ENCODE measurements around the gene FAM43A.
A peak's percentile ranks its signal among the peaks of the same experiment; 100 is the strongest.

Gene FAM43A

DNA sequence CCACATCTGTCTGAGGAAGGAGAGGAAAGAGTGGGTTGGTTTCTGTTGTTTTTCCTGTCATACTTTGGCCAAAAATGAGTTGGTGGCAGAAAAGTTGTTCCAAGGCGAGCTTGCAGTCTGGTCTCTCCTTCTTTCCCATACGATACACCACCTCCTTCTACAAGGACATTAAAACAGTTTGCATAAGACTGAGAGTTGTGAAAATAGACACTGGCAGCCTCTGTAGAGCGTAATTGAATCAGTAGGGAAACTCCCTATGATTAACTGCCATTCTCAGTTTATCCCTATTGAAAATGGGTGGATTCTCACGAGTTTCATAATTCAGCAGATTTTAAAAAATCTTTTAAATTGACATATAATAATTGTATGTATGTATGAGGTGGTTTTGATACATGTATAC, 10.0 kb upstream of the FAM43A start:
- peak; percentile 65 for DNase-seq

DNA sequence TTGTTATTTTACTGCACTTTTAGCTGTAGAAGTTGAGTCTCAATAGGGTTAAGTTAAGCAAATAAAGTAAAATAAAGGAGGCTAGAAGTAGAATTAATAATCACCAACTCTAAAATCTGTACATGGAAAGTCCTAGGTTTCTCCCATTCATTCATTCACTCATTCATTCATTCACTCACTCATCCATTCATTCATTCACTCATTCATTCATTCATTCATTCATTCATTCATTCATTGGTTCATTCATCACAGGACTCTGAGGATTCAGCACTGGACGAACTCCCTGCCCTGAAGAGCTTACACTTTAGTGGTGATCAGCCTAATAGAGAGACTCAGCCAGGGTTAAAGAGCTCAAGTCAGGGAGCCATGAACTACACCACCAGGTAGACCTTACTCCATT, 9.2 kb upstream of the FAM43A start:
- DNase-seq, result no peak

DNA sequence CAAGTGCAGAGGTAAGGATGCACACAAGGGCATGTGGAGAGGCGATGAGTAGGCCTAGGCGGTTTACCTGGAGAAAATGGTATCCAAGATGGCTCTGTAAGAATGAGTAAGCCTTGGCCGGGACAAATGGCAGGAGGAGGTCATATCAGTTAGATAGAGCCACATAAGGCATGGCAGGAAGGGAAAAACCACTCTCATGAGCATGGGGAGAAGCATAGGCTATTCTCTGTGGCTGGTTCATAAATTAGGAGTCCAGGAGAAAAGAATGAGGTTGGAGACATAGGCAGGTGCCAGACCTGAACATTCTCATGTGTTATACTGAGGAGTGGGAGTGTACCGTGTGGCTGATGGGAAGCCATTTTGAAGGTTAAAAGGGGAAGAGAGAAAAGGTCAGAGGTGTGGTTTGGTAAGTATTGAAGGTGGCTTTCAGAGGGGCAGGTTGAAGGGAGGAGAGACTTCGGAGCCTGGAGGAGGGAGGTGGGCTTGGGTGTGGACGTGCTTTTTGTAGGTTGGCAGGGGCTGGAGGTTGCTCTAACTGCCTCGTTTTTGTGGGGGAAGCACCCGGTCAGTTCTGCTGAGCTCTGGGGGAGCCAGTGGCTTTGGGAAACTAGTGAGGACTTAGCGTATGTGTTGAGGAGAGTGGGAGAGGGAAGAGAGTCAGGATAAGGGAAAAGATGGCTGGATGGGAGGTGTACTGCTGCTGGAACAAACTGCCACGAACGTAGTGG, 4.6 kb upstream of the FAM43A start:
- no peak for DNase-seq

DNA sequence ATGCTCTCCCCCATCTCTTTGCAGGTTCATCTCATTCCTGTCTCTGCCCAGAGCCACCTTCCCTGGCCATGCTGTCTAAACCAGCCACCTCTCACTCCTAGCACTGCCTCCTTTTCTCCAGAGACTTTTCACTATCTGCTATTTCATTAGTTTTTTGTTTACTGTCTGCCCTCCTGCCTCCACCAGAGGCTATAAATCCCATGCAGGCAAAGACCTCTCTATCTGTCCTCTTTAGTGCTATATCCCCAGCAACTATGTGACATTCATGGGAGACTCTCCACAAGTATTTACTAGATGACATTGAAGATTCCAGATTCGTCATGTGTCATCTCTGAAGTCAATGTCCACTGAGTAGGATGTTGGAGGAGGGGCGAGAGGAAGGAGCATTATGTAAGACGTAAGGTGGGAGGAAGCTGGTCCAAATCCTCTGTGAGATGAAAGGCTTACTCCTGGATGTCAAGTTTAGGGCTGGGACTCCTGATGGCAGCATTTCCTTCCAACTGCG, 3.4 kb upstream of the FAM43A start:
- DNase-seq, result no peak

DNA sequence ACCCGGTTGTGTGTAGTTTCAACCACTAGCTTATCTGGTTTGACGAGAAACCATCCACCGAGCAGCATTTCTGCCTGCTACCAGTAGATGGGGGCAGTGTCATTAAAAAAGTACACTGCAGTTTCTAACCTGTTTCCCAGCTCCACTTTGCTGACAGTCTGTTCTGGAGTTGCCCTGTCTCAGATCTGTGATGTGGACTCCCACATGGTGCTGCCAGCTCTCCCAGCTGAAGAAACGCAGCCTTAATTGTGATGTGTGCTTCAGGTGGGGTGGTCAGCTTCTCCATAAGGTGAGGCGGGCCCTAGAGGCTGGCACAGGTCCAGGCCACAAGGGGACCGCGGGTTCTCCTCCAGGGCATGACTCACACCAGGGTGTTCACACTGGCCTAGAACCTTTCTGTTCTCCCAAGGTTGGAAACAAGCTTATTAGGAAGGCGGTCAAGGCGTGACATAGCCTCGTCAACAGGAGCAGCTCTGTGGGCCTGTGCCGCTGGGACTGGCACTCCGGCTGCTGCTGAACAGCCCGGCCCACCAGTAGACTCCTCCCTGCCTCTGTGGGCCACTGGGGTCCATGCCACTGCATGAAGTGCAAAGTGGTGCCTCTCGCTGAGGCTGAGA, 2.9 kb upstream of the FAM43A start:
- peak; percentile 63 for DNase-seq

DNA sequence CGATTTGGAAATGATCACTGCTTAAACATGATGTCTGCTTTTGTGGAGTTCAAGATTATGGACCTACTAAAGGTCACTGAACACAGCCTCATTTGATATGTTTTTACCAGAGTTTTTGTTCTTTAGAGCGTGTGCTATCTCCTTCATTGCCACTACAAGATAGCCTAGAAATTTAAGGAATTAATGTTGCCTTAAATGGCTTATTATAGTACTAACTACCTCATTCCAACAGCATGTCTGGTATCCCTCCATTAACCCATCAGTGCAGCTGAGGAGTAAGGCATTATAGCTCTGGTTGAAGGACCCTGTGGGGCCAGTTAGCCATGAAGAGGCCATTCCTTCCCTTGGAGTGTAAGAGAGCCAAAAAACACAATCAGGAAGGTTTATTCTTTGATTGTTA, 2.3 kb upstream of the FAM43A start:
- no peak for DNase-seq

DNA sequence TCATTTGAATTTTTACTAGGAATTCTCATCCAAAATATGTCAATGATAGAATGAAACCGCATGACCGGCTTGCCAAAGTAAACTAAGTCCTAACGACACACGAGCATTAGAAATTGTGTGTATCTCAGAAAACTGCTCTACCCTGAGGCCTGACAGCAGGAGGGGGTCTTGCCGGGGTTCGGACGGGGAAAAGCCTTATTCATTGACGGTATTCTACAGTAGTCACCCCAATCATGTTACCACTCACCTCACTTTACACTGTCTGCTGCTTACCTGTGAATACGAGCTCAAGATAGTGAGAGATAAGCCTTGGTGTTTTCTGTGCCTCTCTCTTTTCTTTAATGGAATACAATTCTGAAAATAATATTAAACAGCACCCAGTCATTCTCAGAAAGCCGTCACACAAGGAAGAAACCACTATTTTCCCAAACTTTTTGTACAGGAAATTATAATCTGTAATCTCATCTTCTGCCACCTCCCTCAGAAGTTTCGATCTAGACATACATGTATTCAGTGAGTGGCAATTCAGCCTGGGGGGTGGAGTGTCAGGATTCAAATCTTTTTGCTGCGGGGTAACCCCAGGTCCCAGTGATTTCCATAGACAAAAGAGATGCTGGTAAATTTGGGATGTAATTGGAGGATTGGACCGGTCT, 492 bp upstream of the FAM43A start:
- no peak for DNase-seq

DNA sequence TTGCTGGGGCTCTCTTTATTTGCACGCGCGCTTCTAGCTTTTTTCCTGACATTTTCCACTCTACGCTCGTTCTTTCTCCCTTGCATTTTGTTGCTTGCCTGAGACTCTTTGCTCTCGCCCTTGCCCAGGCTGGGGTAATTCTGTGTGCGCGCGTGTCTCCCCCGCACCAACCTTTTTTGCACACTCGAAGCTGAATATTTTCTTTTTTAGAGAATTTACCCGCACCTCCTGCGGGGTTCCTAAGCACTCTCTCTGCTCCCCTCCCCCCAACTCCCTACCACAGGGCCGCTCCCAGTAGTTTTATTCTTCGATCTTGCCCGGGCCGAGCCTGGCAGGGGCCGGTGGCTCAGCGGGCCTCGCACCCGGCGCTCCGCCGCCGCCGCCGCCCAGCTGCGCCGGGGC, 732 bp downstream of the FAM43A start:
- no peak for DNase-seq

DNA sequence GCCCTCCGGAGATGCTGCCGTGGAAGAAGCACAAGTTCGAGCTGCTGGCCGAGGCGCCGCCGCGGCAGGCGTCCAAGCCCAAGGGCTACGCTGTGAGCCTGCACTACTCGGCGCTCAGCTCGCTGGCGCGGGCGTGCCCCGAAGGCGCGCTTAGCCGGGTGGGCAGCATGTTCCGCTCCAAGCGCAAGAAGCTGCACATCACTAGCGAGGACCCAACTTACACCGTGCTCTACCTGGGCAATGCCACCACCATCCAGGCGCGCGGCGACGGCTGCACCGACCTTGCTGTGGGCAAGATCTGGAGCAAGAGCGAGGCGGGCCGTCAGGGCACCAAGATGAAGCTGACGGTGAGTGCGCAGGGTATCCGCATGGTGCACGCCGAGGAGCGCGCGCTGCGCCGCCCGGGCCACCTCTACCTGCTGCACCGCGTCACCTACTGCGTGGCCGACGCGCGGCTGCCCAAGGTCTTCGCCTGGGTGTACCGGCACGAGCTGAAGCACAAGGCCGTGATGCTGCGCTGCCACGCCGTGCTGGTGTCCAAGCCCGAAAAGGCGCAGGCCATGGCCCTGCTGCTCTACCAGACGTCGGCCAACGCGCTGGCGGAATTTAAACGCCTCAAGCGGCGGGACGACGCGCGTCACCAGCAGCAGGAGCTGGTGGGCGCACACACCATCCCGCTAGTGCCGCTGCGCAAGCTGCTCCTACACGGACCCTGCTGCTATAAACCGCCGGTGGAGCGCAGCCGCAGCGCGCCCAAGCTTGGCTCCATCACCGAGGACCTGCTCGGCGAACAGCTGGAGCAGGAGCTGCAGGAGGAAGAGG, 1.3 kb downstream of the FAM43A start:
- DNase-seq, result peak; percentile 23

DNA sequence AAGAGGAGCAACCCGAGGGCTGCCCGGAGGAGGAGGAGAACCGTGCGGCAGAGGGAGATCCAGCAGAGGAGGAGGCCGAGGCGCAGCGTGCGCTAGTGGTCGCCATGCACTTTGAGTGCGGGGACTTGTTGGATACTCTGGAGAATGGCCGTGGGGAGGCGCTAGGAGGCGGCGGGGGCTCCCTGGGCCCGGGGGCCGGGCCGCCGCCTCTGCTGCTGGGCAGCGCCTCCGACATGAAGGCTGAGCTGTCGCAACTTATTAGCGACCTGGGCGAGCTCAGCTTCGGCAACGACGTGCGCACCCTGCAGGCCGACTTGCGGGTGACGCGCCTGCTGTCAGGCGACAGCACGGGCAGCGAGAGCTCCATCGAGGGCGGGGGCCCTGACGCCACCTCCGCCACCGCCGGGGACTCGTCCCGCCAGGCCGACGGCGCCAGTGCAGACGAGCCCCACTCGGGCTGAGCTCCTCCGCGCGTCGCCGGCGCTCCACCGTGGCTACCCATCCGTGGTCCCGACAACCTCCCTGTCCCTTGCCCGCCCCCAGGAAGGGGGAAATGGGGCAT, 2.0 kb downstream of the FAM43A start:
- peak; percentile 77 for DNase-seq

DNA sequence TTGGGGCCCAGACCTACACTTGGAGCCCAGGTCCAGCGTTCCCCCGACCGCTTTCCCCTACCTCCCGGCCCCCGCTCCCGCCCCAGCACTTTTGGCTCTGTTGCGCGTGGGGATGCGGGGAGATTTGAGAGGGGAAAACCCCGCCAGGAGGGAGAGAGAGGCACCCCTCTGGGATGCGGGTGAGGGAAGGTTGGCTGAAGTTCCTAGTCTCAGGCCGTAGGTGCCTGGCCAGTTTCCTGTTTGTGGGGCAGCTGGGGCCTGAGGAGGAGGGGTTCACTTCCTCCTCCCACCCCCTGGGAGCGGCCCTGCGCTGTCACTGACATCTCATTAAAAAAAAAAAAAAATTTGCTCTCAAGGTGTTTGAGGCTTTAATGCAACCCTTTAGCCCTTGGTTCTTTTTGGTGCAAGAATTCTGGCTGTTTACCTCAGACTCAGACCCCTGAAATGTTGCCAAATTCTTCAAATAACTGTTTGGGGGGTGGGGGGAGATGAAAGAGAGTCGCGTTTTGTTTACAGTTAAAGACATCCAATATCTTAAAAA, 2.6 kb downstream of the FAM43A start:
- DNase-seq, result peak; percentile 48

DNA sequence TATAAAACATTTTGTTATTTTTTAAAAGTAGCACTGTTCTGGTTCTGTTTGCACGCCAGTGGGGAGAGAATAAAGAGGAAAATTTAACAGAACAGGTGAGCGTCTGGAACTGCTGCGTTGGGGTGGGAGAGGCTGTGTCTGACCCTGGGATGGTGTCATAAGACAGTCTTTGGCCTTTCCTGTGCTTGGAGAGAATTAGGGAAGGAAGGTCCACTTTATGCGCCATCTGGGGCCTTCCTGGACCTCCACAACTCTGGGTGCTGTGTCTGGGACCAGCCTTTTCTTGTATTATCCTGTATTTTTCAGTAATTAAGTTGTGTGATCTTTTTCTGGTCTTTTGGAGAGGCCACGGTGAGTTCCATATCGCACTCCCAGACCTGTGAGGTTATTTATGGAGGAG, 3.3 kb downstream of the FAM43A start:
- no peak for DNase-seq

DNA sequence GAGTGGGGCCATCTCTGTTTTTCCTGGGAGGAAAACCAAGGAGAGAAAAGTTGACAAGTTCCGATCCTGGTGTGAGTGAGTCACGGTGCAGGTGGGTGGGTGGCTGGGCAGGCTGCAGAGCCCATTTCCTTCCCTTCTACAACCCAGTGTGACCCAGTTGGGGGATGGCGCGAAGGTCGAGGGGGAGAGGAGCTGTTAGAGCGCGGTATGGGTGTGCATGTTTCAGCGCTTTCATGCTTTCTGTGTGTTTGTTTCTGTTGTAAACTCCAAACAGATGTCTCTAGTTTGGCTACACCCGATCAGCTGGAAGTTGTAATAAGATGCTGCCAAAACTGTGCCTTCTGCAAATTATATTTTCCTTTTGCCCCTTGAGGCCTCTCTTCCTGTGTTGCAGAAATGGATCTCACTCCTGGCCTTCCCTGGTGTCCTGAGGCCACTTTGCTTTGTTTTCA, 3.8 kb downstream of the FAM43A start:
- DNase-seq, result no peak

DNA sequence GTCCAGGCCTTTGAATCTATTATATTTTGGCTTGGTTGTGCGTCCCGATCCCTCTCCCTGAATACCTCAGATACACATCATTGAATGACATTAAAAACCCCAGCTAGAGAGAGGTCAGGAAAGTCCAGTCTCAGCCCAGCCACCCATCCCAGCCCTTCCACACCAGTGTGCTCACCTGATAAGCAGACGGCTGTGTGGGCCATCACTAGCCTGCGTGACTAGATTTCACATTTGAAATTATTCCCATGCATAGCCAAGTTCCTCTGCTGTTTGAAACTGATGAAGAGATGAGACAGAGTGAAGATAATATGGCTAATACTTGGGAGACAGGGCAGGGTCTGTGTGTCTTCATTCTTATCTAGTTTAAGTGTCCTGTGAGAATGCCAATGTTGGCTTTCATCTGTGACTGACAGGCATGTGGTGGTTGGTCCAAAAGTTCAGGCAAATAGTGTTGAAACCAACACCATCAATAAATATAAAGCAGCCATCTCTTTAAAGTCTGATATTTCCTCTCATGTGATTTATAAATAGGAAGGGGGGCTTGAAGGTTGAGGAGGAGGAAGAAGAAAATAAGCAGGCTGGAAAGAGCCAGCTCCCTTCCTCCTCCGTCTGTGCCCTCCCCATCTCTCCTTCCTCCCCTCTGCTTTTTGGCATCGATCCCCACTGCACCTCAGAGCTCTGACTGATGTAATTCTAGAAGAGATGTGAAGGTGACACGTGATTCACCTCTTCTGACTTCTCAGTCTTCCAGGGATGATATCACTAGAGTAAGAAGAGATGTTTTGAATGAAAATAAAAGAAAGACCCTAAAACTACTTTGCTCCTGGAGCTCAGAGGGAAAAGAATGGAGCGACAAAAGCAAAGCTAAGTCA, 5.1 kb downstream of the FAM43A start:
- no peak for DNase-seq

DNA sequence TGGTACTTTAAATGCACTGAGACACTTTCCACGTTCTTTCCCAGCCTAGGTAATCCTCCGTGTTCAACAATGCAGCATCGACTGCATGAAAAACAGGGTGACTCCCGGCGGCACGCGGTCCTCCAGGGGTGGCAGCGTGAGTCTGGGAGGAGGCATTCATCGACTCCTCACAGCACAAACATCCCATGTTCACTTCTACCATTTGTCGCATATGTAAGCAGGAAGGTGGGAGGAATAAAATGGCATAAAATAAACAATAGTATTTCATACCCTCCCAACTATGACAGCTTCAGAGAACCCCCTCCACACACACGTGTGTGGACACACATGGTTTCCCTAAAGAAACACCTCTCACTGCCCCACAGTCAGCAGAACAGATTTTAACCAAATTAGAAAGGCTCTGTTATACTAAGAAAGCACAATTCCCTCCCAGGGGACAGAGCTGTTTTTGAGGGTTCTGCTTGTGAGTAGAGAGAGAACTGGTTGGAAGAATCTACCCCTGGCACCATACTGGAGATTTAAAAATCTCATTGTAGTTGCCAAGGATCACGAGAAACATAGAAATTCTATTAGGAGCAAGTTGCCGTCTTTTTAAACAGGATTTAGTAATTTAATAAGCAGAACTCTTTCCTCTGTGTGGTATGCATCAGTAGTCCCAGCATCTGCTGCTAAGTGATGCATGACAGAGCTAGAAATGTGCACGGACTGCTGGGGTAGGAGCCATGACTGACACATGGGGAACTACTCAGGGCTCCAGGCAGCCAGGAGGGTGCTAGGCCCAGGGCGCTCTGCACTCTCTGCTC, 6.0 kb downstream of the FAM43A start:
- DNase-seq, result no peak

DNA sequence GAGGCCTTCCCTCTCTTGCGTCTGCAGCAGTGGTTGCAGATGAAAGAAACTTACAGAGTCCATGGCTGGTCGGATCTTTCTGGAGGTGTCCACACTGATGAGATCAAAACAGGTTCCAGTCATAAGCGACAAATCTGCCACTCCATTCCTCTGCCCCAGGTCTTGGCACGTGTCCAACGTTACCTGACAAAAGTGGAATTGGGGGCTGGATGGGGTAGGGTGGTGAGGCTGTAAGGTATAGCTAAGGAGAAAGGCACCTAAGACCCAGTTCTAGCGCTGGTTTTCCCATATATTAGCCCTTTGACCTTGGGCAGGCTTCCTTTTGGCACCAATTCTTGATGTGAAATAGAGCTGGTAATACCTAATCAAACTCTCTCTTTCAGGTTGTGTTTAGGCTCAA, 11.0 kb downstream of the FAM43A start:
- no peak for DNase-seq

DNA sequence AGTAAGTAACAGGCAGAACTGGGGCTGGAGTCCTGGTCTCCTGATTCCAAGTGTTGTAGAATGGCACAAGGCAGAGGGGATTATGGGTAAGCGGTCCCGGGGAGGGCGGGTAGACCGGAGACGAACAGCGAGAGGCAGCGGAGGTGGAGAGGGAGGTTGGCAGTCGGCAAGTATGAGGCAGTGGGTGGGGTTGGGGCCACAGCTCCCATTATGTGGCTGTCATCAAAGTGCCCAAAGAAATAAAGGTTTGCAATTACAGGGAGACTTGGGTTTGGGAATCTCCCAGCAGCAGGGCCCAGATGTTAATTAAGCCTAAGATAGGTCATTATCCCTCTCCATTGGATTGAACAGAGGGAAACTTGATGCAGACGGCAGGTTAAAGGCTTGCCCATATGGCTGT, 16.9 kb downstream of the FAM43A start:
- DNase-seq, result no peak

DNA sequence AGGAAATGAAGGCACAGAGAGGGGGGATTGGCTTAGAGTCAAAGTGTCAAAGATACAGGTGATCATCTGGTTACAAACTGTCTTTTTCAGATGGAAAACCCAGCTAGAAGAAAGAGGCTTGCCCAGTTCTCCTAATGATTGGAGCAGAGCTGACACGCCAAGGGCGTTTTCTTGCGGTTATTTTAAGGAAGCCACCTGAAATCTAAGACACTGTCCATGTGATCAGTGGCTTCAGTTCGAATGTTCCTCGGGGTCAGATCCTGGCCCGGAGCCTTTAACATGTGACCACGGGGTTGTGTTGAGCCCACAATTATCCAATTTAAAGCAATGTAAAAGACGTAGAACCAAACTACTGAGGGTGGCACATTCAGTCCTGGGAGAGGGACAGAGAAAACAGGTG, 19.5 kb downstream of the FAM43A start:
- no peak for DNase-seq

DNA sequence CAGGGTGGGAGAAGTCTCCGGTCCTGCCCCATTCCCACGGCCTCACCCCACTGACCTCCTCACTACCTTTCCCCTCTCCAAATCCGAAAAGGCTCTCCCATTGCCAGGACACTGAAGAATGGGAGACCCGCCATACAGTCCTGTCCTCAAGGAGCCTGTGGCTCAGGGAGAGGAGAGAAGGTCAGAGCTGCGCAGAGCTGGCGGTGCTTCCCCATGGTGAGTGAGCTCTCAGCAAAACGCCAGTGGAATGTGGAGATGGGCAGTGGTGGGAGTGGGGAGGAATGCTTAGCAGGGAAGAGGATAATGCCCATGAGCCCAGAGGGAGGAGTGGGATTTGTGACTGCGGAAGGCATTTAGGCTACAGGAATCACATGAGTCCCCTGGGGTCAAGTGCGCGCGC, 20.1 kb downstream of the FAM43A start:
- no peak for DNase-seq

DNA sequence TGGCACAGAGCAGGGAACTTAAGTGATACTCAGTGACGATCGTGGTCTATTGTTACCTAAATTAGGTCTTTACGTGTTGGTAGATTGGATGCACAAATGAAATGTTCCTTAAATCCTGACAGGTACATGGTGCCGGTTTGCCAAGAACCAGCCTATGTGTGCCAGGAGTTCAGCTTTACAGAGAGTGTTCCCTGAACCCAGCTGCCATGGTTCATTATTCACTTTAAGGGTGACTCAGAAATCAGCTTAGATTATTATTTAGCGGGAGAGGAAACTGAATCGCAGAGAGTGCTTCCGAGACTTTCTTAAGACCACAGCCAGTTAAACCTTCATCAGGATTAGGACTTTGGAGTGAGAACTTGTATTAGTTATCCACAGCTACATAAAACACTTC, 21.5 kb downstream of the FAM43A start:
- DNase-seq, result no peak

DNA sequence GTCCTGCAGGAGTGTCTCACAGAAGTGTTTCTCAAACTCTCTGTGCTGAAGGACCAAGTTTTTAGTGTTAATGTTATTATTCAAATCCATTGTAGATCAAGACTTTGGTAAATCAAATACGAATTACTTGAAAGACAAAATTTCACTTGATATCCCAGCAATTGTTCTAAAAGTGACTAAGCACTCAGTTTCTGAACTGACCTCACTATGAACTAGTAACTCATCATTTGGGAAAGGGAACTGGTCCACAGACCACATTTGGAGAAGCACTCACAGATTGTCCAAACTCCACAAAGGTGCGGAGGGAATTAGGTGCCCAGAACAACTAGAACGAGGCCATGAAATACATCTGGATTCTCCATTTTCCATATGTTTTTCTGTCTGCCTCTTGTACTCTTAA, 25.6 kb downstream of the FAM43A start:
- DNase-seq, result no peak

All from inflammatory macrophage treated with lipopolysaccharide for 4 hours (primary cell).